ENCODE results near the gene LIPC. TPM values are rescaled to one million over a fixed set of nuclear protein-coding genes. Genes with fewer than 3 reads are reported as not detected.
"Not testable (repeated sequence)": the region's sequence is repeated elsewhere in the genome, so short reads cannot be mapped to it uniquely, and the experiment has no call there.

The LIPC gene
- total and polyA plus RNA-seq, 4 donors = 0.38 to 0.93 (median 0.52) TPM; not detected in 1

DNA sequence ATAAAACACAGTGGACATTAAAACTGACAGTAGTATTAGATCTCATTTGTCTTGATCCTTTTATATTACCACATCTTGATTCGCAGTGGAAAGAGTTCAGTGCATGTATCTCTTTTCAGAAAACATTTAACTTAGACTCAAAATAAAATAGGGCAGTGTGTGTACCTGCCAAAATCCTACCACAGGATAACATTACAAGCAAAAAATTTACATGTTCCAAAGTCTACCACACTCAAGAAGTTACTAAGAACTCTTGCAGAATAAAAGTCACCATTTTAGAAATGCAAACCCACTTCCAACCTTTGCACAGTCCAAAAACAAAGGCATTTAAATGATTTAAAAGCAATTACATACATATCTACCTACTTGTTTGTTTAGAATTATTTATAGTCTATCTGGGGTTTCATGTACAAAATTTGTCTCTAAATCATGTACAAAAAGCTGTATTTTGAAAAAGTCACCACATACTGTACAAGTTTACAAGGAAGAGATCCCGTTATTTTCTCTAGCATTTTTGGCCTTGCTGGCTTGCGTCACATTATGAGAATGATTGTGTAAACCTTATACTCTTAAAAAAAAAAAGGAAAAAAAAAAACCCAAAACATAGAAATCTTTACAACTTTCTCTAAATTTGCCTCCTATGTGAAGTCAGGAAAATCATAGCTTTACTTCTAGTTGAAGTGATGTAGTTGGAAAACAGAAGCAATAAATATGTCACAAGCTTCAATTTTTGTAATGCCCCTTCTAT is 163.9 kb downstream of the LIPC start:
- no peak overlapping the region for H3K4me3 ChIP-seq (ENCODE audit: low read length in 2 of 2)
- H3K27ac ChIP-seq (ENCODE audit: low read depth in 1 of 2, low read length in 2 of 2) = no peak overlapping the region
- H3K36me3 ChIP-seq (ENCODE audit: control insufficient read depth in 1 of 2, insufficient read depth in 2 of 2, low read length in 1 of 2) = no peaks in the 10 kb centered on the region
- ATAC-seq (ENCODE audit: low FRiP score) = no peak
- H3K9me3 ChIP-seq (ENCODE audit: control insufficient read depth, low read length) = no peaks in the 10 kb centered on the region
- DNase-seq = no peak
- no peaks in the 10 kb centered on the region for H3K27me3 ChIP-seq (ENCODE audit: control insufficient read depth in 1 of 2, insufficient read depth in 2 of 2, low read length in 1 of 2)
- H3K4me1 ChIP-seq (ENCODE audit: control insufficient read depth in 1 of 2, insufficient read depth in 2 of 2, low read length in 2 of 2) = no peaks in the 10 kb centered on the region
- 65 to 72% methylated on average over 3 of the region's 3 CpGs for WGBS, 2 donors
- intact Hi-C loops (cut with DNase I) = no loop called here

DNA sequence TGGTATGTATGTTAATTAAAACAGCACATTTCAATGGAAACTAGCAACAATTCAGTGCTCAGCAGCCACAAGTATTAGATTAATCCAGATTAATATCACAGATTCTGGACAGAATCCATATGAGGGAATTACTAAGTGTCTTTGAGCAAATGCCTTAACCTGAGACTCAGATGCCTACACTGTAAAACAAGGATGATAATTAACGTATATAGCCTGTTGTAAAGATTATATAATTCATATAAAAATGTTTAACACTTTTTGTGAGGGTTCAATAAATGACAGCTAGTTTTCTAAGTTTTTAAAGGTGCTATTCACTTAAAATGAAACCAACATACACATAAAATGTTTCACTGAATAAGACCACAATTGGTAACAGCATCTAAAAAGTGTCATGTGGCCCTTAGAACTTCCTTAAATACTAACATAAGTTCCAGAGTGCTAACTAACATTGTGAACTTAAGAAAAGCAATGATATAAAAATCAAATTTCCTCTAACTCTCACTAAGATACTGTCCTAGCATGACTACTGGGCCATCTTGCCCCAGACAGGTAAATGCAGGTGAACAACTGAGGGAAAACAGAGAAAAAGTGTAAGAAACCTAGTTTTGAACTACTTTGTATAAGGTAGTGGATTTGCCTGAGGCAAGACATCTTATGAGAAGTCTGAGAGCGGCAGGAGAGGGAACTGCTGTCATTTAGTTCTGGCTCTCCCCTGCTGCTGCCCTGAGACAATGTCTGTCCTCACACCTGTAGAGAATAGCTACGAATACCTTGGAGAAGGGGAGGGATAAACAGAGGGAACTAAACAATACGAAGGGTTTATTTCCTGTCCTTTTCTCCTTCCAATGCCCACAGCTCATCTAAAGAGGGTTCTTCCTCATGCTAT is 166.4 kb downstream of the LIPC start:
- Histone ChIP-seq H3K27me3 (ENCODE audit: control insufficient read depth in 1 of 2, insufficient read depth in 2 of 2, low read length in 1 of 2) (no peaks in the 10 kb centered on the region), H3K9me3 (ENCODE audit: control insufficient read depth, low read length) (no peaks in the 10 kb centered on the region), H3K4me1 (ENCODE audit: control insufficient read depth in 1 of 2, insufficient read depth in 2 of 2, low read length in 2 of 2) (no peaks in the 10 kb centered on the region), H3K27ac (ENCODE audit: low read depth in 1 of 2, low read length in 2 of 2) (no peak overlapping the region), H3K36me3 (ENCODE audit: control insufficient read depth in 1 of 2, insufficient read depth in 2 of 2, low read length in 1 of 2) (no peaks in the 10 kb centered on the region), H3K4me3 (ENCODE audit: low read length in 2 of 2) (no peak overlapping the region)
- DNase-seq (no peak), ATAC-seq (ENCODE audit: low FRiP score) (no peak)
- WGBS, 2 donors = 93 to 95% methylated on average over 4 of the region's 4 CpGs
- intact Hi-C loops (cut with DNase I) = no loop called here

DNA sequence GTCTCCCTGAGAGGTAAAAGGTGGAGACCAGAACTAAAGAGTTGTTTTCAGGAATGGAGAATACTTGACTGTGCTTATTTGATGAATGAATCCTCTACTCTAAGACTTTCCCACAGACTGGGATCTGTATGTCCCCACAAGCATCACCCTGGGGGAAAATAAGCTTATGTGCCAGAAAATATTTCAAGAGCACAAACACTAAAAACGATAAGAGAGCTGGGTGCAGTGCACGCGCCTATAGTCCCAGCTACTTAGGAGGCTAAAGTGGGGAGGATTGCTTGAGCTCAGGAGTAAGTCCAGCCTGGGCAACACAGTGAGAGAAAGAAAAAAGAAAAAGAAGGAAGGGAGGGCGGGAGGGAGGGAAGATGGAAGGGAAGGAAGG is 167.0 kb downstream of the LIPC start:
- H3K27me3 ChIP-seq (ENCODE audit: control insufficient read depth in 1 of 2, insufficient read depth in 2 of 2, low read length in 1 of 2) = no peaks in the 10 kb centered on the region
- no peak for ATAC-seq (ENCODE audit: low FRiP score)
- WGBS, 2 donors = 93 to 96% methylated on average over 4 of the region's 4 CpGs
- intact Hi-C loops (cut with DNase I) = no loop called here
- no peak overlapping the region for H3K27ac ChIP-seq (ENCODE audit: low read depth in 1 of 2, low read length in 2 of 2)
- H3K36me3 ChIP-seq (ENCODE audit: control insufficient read depth in 1 of 2, insufficient read depth in 2 of 2, low read length in 1 of 2) = no peaks in the 10 kb centered on the region
- DNase-seq = no peak
- H3K4me1 ChIP-seq (ENCODE audit: control insufficient read depth in 1 of 2, insufficient read depth in 2 of 2, low read length in 2 of 2) = no peaks in the 10 kb centered on the region
- no peaks in the 10 kb centered on the region for H3K9me3 ChIP-seq (ENCODE audit: control insufficient read depth, low read length)
- no peak overlapping the region for H3K4me3 ChIP-seq (ENCODE audit: low read length in 2 of 2)

DNA sequence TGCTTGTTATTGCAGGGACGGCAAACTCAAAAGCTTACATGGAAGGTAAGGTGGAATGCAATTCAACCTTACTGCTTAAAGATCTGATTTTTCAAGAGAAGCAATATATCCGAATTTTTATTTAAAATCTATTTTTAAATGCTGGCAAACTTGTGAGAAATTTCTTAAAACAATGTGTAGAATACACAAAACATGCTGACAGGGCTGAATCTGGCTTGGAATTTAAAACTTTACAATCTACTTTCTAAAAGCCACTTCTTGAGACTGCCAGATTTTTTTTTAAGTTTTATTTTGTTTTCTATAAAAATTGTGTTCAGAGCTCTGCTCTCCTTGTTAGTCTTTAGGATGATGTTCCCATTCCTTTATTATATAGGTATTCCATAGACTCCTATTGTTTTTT is 171.0 kb downstream of the LIPC start:
- H3K27me3 ChIP-seq (ENCODE audit: control insufficient read depth in 1 of 2, insufficient read depth in 2 of 2, low read length in 1 of 2) = no peaks in the 10 kb centered on the region
- DNase-seq = no peak
- intact Hi-C loops (cut with DNase I) = no loop called here
- no peak for ATAC-seq (ENCODE audit: low FRiP score)
- H3K36me3 ChIP-seq (ENCODE audit: control insufficient read depth in 1 of 2, insufficient read depth in 2 of 2, low read length in 1 of 2) = no peaks in the 10 kb centered on the region
- no peak overlapping the region for H3K27ac ChIP-seq (ENCODE audit: low read depth in 1 of 2, low read length in 2 of 2)
- WGBS, 2 donors = 49 to 54% methylated on average over 2 of the region's 2 CpGs
- H3K4me3 ChIP-seq (ENCODE audit: low read length in 2 of 2) = no peak overlapping the region
- H3K9me3 ChIP-seq (ENCODE audit: control insufficient read depth, low read length) = no peaks in the 10 kb centered on the region
- no peaks in the 10 kb centered on the region for H3K4me1 ChIP-seq (ENCODE audit: control insufficient read depth in 1 of 2, insufficient read depth in 2 of 2, low read length in 2 of 2)

DNA sequence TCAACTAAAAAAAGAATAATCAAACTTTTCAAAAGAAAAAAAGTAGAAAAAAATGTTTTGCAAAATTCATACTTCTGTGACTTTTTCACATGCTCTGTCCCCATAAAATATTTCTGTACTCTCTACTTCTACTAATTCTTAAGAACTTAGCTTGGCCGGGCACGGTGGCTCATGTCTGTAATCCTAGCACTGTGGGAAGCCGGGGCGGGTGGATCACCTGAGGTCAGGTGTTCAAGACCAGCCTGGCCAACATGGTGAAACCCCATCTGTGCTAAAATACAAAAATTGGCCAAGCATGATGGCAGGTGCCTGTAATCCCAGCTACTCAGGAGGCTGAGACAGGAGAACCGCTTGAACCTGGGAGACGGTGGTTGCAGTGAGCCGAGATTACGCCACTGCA is 172.1 kb downstream of the LIPC start:
- ATAC-seq (ENCODE audit: low FRiP score); H3K9me3 ChIP-seq (ENCODE audit: control insufficient read depth, low read length); H3K27ac ChIP-seq (ENCODE audit: low read depth in 1 of 2, low read length in 2 of 2); H3K36me3 ChIP-seq (ENCODE audit: control insufficient read depth in 1 of 2, insufficient read depth in 2 of 2, low read length in 1 of 2); intact Hi-C loops (cut with DNase I); H3K4me3 ChIP-seq (ENCODE audit: low read length in 2 of 2); H3K4me1 ChIP-seq (ENCODE audit: control insufficient read depth in 1 of 2, insufficient read depth in 2 of 2, low read length in 2 of 2); DNase-seq; H3K27me3 ChIP-seq (ENCODE audit: control insufficient read depth in 1 of 2, insufficient read depth in 2 of 2, low read length in 1 of 2): not testable (repeated sequence)
- WGBS, 2 donors = 99% methylated on average over 8 of the region's 8 CpGs

DNA sequence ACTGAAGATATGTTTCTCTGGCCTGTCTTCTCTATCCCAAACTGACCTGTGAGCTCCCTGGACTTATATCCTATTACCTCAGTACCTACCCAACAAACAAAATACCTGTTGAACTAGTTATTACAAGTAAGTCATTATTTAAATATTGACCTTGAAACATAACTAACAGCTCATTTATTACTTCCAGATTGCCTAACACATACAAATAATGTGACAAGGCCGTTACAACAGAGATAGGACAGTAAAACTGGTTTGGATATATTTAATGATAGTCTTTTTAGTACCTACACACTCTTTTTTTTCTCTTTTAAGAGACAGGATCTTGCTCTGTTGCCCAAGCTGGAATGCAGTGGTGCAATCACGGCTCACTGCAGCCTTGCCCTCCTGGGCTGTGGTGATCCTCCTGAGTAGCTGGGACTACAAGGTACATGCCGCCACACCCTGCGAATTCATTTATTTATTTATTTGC is 172.7 kb downstream of the LIPC start:
- DNase-seq = no peak
- no peaks in the 10 kb centered on the region for H3K36me3 ChIP-seq (ENCODE audit: control insufficient read depth in 1 of 2, insufficient read depth in 2 of 2, low read length in 1 of 2)

DNA sequence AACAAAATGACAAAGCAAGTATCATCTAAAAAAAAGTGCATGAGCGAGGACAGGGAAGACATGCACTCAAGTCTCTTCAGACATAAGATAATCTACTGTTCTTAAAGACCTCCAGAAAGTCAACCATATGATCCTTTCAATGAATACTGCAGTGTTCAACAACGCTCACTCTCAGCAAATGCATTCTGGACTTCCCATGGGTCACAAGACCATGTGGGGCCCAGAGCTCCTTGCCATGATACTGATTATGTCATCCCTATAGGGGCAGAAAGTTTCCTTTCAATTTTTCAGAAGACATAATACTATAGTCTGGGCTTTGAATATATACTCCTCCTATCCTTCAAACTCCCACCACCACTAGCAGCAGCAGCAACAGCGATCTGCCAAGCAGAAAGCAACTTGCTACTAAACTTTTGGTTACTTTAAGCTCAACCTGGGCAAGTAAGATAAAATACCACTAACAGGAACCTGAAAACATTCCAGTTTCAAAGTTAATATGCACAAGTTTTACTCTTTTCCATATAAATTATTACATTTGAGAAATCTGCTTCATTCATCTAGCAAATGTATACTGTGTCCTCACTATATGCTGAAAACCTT is 174.2 kb downstream of the LIPC start:
- intact Hi-C loops (cut with DNase I) = no loop called here

More for the DNA sequence above, 172.7 kb downstream of the LIPC start:
- Histone ChIP-seq H3K9me3 (ENCODE audit: control insufficient read depth, low read length) (no peaks in the 10 kb centered on the region), H3K4me3 (ENCODE audit: low read length in 2 of 2) (no peak overlapping the region), H3K27ac (ENCODE audit: low read depth in 1 of 2, low read length in 2 of 2) (no peak overlapping the region), H3K4me1 (ENCODE audit: control insufficient read depth in 1 of 2, insufficient read depth in 2 of 2, low read length in 2 of 2) (no peaks in the 10 kb centered on the region), H3K27me3 (ENCODE audit: control insufficient read depth in 1 of 2, insufficient read depth in 2 of 2, low read length in 1 of 2) (no peaks in the 10 kb centered on the region)
- 94 to 97% methylated on average over 4 of the region's 4 CpGs for WGBS, 2 donors
- intact Hi-C loops (cut with DNase I) = no loop called here
- ATAC-seq (ENCODE audit: low FRiP score) = no peak

DNA sequence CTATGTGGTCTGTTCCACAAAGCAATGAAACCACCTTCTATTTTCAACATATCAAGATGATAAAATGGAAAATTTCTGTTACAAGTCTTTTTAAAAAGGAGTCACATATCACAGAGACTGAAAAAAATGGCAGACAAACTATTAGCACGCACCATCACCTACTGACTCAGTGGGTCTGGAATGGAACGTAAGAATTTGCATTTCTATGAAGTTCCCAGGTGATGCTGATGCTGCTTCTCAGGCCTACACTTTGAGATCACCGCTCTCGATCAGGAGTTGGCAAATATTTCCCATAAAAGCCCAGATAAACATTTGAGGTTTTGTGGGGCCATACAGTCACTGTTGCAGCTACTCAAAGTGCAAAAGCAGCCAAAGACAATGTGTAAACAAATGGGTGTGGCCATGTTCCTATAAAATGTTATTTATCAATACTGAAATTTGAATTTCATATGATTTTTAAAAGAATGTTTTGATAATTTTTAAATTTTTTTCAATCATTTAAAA is 174.8 kb downstream of the LIPC start:
- WGBS, 2 donors = 97 to 98% methylated on average over 4 of the region's 4 CpGs
- intact Hi-C loops (cut with DNase I) = no loop called here
- no peaks in the 10 kb centered on the region for H3K4me1 ChIP-seq (ENCODE audit: control insufficient read depth in 1 of 2, insufficient read depth in 2 of 2, low read length in 2 of 2)
- ATAC-seq (ENCODE audit: low FRiP score) (no peak), DNase-seq (no peak)
- no peaks in the 10 kb centered on the region for H3K9me3 ChIP-seq (ENCODE audit: control insufficient read depth, low read length)
- no peak overlapping the region for H3K27ac ChIP-seq (ENCODE audit: low read depth in 1 of 2, low read length in 2 of 2)
- H3K4me3 ChIP-seq (ENCODE audit: low read length in 2 of 2) = no peak overlapping the region
- no peaks in the 10 kb centered on the region for H3K27me3 ChIP-seq (ENCODE audit: control insufficient read depth in 1 of 2, insufficient read depth in 2 of 2, low read length in 1 of 2)
- H3K36me3 ChIP-seq (ENCODE audit: control insufficient read depth in 1 of 2, insufficient read depth in 2 of 2, low read length in 1 of 2) = no peaks in the 10 kb centered on the region

More for the DNA sequence above, 174.2 kb downstream of the LIPC start:
- DNase-seq (no peak), ATAC-seq (ENCODE audit: low FRiP score) (no peak)
- H3K27me3 ChIP-seq (ENCODE audit: control insufficient read depth in 1 of 2, insufficient read depth in 2 of 2, low read length in 1 of 2) = no peaks in the 10 kb centered on the region
- H3K4me1 ChIP-seq (ENCODE audit: control insufficient read depth in 1 of 2, insufficient read depth in 2 of 2, low read length in 2 of 2) = no peaks in the 10 kb centered on the region
- 95 to 98% methylated on average over 3 of the region's 3 CpGs for WGBS, 2 donors
- H3K9me3 ChIP-seq (ENCODE audit: control insufficient read depth, low read length) = no peaks in the 10 kb centered on the region
- H3K36me3 ChIP-seq (ENCODE audit: control insufficient read depth in 1 of 2, insufficient read depth in 2 of 2, low read length in 1 of 2) = no peaks in the 10 kb centered on the region
- H3K27ac ChIP-seq (ENCODE audit: low read depth in 1 of 2, low read length in 2 of 2) = no peak overlapping the region
- no peak overlapping the region for H3K4me3 ChIP-seq (ENCODE audit: low read length in 2 of 2)

Data from aorta (tissue), 5 donors.